Liver (tissue), 3 donors: Measurements from ENCODE around the gene CAMKMT.
"Not testable (repeated sequence)": the region's sequence is repeated elsewhere in the genome, so short reads cannot be mapped to it uniquely, and the experiment has no call there.

ENCODE experiments used
- ATF3 ChIP-seq: IDR thresholded peaks from 2 replicates; pipeline ENCODE4 v1.6.1; 2016; ENCODE audit warnings: antibody characterized with exemption
- CTCF ChIP-seq: fragments of 150-350 bp; IDR thresholded peaks from 2 replicates; pipeline ENCODE4 v1.5.1; 2017; ENCODE audit warnings: improper control_type of control experiment, low read depth, low read length; ENCODE audit not compliant: missing input control
- EGR1 ChIP-seq, 2 donors: IDR thresholded peaks; 2 replicates each; pipeline ENCODE4 v1.6.1; 2016 to 2018; ENCODE audit warnings: antibody characterized with exemption in 2 of 2, low read depth in 2 of 2
- FOXA1 ChIP-seq: IDR thresholded peaks from 2 replicates; pipeline ENCODE4 v1.6.1; 2016; ENCODE audit warnings: antibody characterized with exemption
- GABPA ChIP-seq, 2 donors: IDR thresholded peaks in 1 of 2; conservative IDR thresholded peaks in 1 of 2; 2 replicates each; pipeline ENCODE4 v1.6.1; 2016; ENCODE audit warnings: antibody characterized with exemption in 2 of 2, mild to moderate bottlenecking in 1 of 2, moderate library complexity in 1 of 2
- HNF4A ChIP-seq, 2 donors: conservative IDR thresholded peaks; 2 replicates each; pipeline ENCODE4 v1.6.1; 2016; ENCODE audit warnings: antibody characterized with exemption in 2 of 2, mild to moderate bottlenecking in 2 of 2
- JUND ChIP-seq, 2 donors: IDR thresholded peaks; 2 replicates each; pipeline ENCODE4 v1.6.1; 2016; ENCODE audit warnings: antibody characterized with exemption in 2 of 2
- MAX ChIP-seq: IDR thresholded peaks from 2 replicates; pipeline ENCODE4 v1.6.1; 2016; ENCODE audit warnings: antibody characterized with exemption
- RAD21 ChIP-seq, 2 donors: IDR thresholded peaks; 2 replicates each; pipeline ENCODE4 v1.6.1; 2016; ENCODE audit warnings: antibody characterized with exemption in 2 of 2, mild to moderate bottlenecking in 2 of 2
- SP1 ChIP-seq: IDR thresholded peaks from 2 replicates; pipeline ENCODE4 v1.6.1; 2018; ENCODE audit warnings: antibody characterized with exemption, mild to moderate bottlenecking
- TAF1 ChIP-seq: conservative IDR thresholded peaks from 2 replicates; pipeline ENCODE4 v1.6.1; 2016; ENCODE audit warnings: antibody characterized with exemption, mild to moderate bottlenecking
- YY1 ChIP-seq: IDR thresholded peaks from 2 replicates; pipeline ENCODE4 v1.6.1; 2016; ENCODE audit warnings: antibody characterized with exemption, mild to moderate bottlenecking
- ZBTB33 ChIP-seq: IDR thresholded peaks from 2 replicates; pipeline ENCODE4 v1.6.1; 2016; ENCODE audit warnings: antibody characterized with exemption
- donor health status: healthy.
- donor health status: healthy.

GRCh38 chr2:44505664-44506063 is 143.9 kb downstream of the CAMKMT start:
- TF ChIP-seq CTCF; FOXA1; HNF4A (conservative IDR thresholded peaks at IDR 0.05); TAF1; RAD21 (IDR thresholded peaks at IDR 0.05); EGR1 (IDR thresholded peaks at IDR 0.05; ENCODE audit: low read depth in 2 of 2); MAX; YY1; JUND (IDR thresholded peaks at IDR 0.05); GABPA (IDR thresholded peaks at IDR 0.05 in 1 of 2, conservative IDR thresholded peaks at IDR 0.05 in 1 of 2); ZBTB33; SP1; ATF3: not testable (repeated sequence)
